Stomach (tissue), 9 donors: ENCODE data around the gene BMPR1B. TPM values are rescaled to one million over a fixed set of nuclear protein-coding genes. Genes with fewer than 3 reads are reported as not detected.

Experiments used
- DNase-seq, 2 donors: peaks; one replicate each; pipeline versions ENCODE4 v3.0.0 to v3.0.0-alpha.2; 2013 to 2019
- H3K27ac ChIP-seq, 5 donors: fragments of 200-600 bp in 4 of 5; sonication (generic) in 4 of 5; one replicate each; pipeline ENCODE4 v1.5.1; 2013 to 2019; ENCODE audit warnings: mild to moderate bottlenecking in 1 of 5, moderate library complexity in 1 of 5
- H3K27me3 ChIP-seq, 3 donors: fragments of 200-600 bp; sonication (generic); one replicate each; pipeline ENCODE4 v1.5.1; 2017 to 2019; ENCODE audit warnings: mixed run types in 1 of 3
- H3K36me3 ChIP-seq, 4 donors: fragments of 200-600 bp; sonication (generic); 1 replicate in 3 of 4; 2 replicates in 1 of 4; pipeline ENCODE4 v1.5.1; 2016 to 2019
- H3K4me1 ChIP-seq, 4 donors: fragments of 200-600 bp; sonication (generic); one replicate each; pipeline ENCODE4 v1.5.1; 2016 to 2019
- H3K4me3 ChIP-seq, 4 donors: fragments of 200-600 bp; sonication (generic) in 3 of 4; one replicate each; pipeline ENCODE4 v1.5.1; 2016 to 2019; ENCODE audit warnings: mild to moderate bottlenecking in 1 of 4
- H3K9me3 ChIP-seq, 4 donors: fragments of 200-600 bp; sonication (generic); one replicate each; pipeline ENCODE4 v1.5.1; 2016 to 2019
- CTCF ChIP-seq, 7 experiments: fragments of 450-650 bp in 4 of 7; fragments of 200-600 bp in 3 of 7; sonication (generic) in 3 of 7; IDR thresholded peaks; one replicate each; pipeline ENCODE4 v1.5.1; 2016 to 2019; ENCODE audit warnings: antibody characterized with exemption in 7 of 7, control low read depth in 2 of 7, mild to moderate bottlenecking in 1 of 7
- EP300 ChIP-seq: sonication (generic); formaldehyde crosslinking; IDR thresholded peaks from one replicate; pipeline ENCODE4 v1.6.1; 2017; ENCODE audit warnings: antibody characterized with exemption
- POLR2A ChIP-seq, 4 donors: fragments of 450-650 bp; IDR thresholded peaks; one replicate each; pipeline ENCODE4 v1.6.1; 2016; ENCODE audit warnings: antibody characterized with exemption in 4 of 4, control low read depth in 2 of 4, mild to moderate bottlenecking in 1 of 4, moderate library complexity in 1 of 4
- POLR2AphosphoS5 ChIP-seq, 3 donors: sonication (generic); formaldehyde crosslinking; IDR thresholded peaks; one replicate each; pipeline ENCODE4 v1.6.1; 2016; ENCODE audit warnings: antibody characterized with exemption in 3 of 3
- WGBS, 5 donors: extraction: QIAGEN DNeasy Blood & Tissue Kit in 3 of 5; methylation state at CpG; one replicate each; pipeline versions ENCODE4 v1.1.5 to v1.1.7; 2013 to 2018; 5-methylcytosine and 5-hydroxymethylcytosine counted together
- intact Hi-C: fragments of 100-400 bp; cut with DNase I; formaldehyde crosslinking; loops from one replicate; pipeline ENCODE4 v1.15.1; 2023; ENCODE audit warnings: low total_unique reads
- polyA plus RNA-seq, 3 donors: library from polyadenylated mRNA; stranded (reverse); fragments of 200-250 nt; gene quantifications; one replicate each; pipeline ENCODE4 v1.2.3, GENCODE V29; 2013
- total RNA-seq, 5 donors: library from RNA; depleted of rRNA; stranded (reverse); fragments of >200 nt; gene quantifications; one replicate each; pipeline versions ENCODE4 v1.1.0 to v1.2.3, GENCODE V29; 2014 to 2016
- donor health status: healthy with polysubstance abuse.
- donor health status: Bipolar disorder and iron deficiency.
- donor health status: healthy.

Gene BMPR1B
- total and polyA plus RNA-seq, 8 donors, result 0.37 to 29.8 (median 1.5) TPM; not detected in 1

GRCh38 chr4:94979621-94980020 is 221.9 kb downstream of the BMPR1B start:
- no peak overlapping the region for H3K4me3 ChIP-seq
- intact Hi-C loops, result no loop called here
- no peaks in the 10 kb centered on the region for H3K27me3 ChIP-seq
- H3K27ac ChIP-seq, result no peak overlapping the region
- no peaks in the 10 kb centered on the region for H3K9me3 ChIP-seq
- 75 to 86% (median 80%) methylated on average over 5 of the region's 5 CpGs for WGBS, 5 donors
- H3K36me3 ChIP-seq, result no peaks in the 10 kb centered on the region
- TF ChIP-seq CTCF (IDR thresholded peaks at IDR 0.05), result no peak
- TF ChIP-seq EP300, result no peak
- TF ChIP-seq POLR2AphosphoS5 (IDR thresholded peaks at IDR 0.05), result no peak
- no peak for TF ChIP-seq POLR2A (IDR thresholded peaks at IDR 0.05)
- no peak for DNase-seq
- H3K4me1 ChIP-seq, result no peaks in the 10 kb centered on the region

GRCh38 chr4:94995684-94996394 is 238.1 kb downstream of the BMPR1B start:
- peak in 1 of 2 donors; percentile 59 for DNase-seq
- H3K27me3 ChIP-seq, result no peaks in the 10 kb centered on the region
- intact Hi-C loops, result no loop called here
- WGBS, 5 donors, result 6 to 20% (median 11%) methylated on average over 10 of the region's 10 CpGs
- peak overlapping the region in 2 of 5 donors; percentile 2 to 46 for H3K27ac ChIP-seq
- H3K4me3 ChIP-seq, result peak overlapping the region in 2 of 4 donors; percentile 18 to 21
- no peaks in the 10 kb centered on the region for H3K9me3 ChIP-seq
- H3K36me3 ChIP-seq, result no peaks in the 10 kb centered on the region
- H3K4me1 ChIP-seq, result peaks cover 0 to 13% (median 7%) of the 10 kb centered on the region in 4 donors
- TF ChIP-seq POLR2AphosphoS5 (IDR thresholded peaks at IDR 0.05) (peak in 1 of 3 donors; percentile 4), POLR2A (IDR thresholded peaks at IDR 0.05) (no peak)

- 82 to 95% (median 92%) methylated on average over 4 of the region's 4 CpGs for WGBS, 5 donors
- DNase-seq, result no peak
- TF ChIP-seq EP300, result no peak
- TF ChIP-seq POLR2A (IDR thresholded peaks at IDR 0.05), result no peak
- TF ChIP-seq POLR2AphosphoS5 (IDR thresholded peaks at IDR 0.05), result no peak
- no peak for TF ChIP-seq CTCF (IDR thresholded peaks at IDR 0.05)
- Histone ChIP-seq H3K27me3 (no peaks in the 10 kb centered on the region), H3K36me3 (no peaks in the 10 kb centered on the region), H3K9me3 (no peaks in the 10 kb centered on the region), H3K4me3 (no peak overlapping the region), H3K27ac (no peak overlapping the region), H3K4me1 (peaks cover 0 to 12% (median 7%) of the 10 kb centered on the region in 4 donors)
- intact Hi-C loops, result no loop called here
These were observed 242.4 kb downstream of the BMPR1B start for GRCh38 chr4:95000076-95000648.

- H3K36me3 ChIP-seq, result no peaks in the 10 kb centered on the region
- H3K27ac ChIP-seq, result no peak overlapping the region
- TF ChIP-seq POLR2A (IDR thresholded peaks at IDR 0.05), result no peak
- TF ChIP-seq POLR2AphosphoS5 (IDR thresholded peaks at IDR 0.05), result no peak
- no peak for TF ChIP-seq EP300
- no peaks in the 10 kb centered on the region for H3K9me3 ChIP-seq
- H3K4me3 ChIP-seq, result no peak overlapping the region
- intact Hi-C loops, result no loop called here
- no peaks in the 10 kb centered on the region for H3K4me1 ChIP-seq
- DNase-seq, result no peak
- H3K27me3 ChIP-seq, result no peaks in the 10 kb centered on the region
These were observed 247.2 kb downstream of the BMPR1B start for GRCh38 chr4:95004912-95005311.

- no peak for DNase-seq
- TF ChIP-seq POLR2A (IDR thresholded peaks at IDR 0.05) (no peak), POLR2AphosphoS5 (IDR thresholded peaks at IDR 0.05) (no peak), EP300 (no peak), CTCF (IDR thresholded peaks at IDR 0.05) (no peak)
- 78 to 90% (median 85%) methylated on average over 3 of the region's 3 CpGs for WGBS, 5 donors
- H3K27ac ChIP-seq, result no peak overlapping the region
- H3K4me3 ChIP-seq, result no peak overlapping the region
- intact Hi-C loops, result no loop called here
- no peaks in the 10 kb centered on the region for H3K27me3 ChIP-seq
- no peaks in the 10 kb centered on the region for H3K36me3 ChIP-seq
- H3K9me3 ChIP-seq, result no peaks in the 10 kb centered on the region
- H3K4me1 ChIP-seq, result no peaks in the 10 kb centered on the region
These were observed 250.2 kb downstream of the BMPR1B start for GRCh38 chr4:95007998-95008397.
